Measurements from ENCODE around the gene TEAD4. TPM values are rescaled to one million over a fixed set of nuclear protein-coding genes. Genes with fewer than 3 reads are reported as not detected.

TEAD4 gene
- total and polyA plus RNA-seq, 2 experiments from 2014 or later: 68.1 to 145 TPM

GRCh38 chr12:3085341-3086139, 126.3 kb downstream of the TEAD4 start:
- Histone ChIP-seq H3K36me3 (ENCODE audit: insufficient read depth) (no peaks in the 10 kb centered on the region; the same call in 1 of the 2 replicates), H3K27ac (ENCODE audit: low read depth) (peak overlapping the region; percentile 45; the same call in 1 of the 2 replicates), H3K4me3 (no peak overlapping the region), H3F3A (replicated peaks; ENCODE audit: low read depth) (0 out of 2 replicates have a peak, but pooled peaks cover 9% of the 10 kb centered on the region), H3K4me1 (ENCODE audit: insufficient read depth) (peaks cover 19% of the 10 kb centered on the region), H3K27me3 (ENCODE audit: insufficient read depth) (no peaks in the 10 kb centered on the region), H3K9me2 (ENCODE audit: insufficient read depth) (no peaks in the 10 kb centered on the region), H3K4me2 (no peak overlapping the region), H3K79me2 (replicated peaks; ENCODE audit: insufficient read depth) (peaks cover 2% of the 10 kb centered on the region), H4K20me1 (replicated peaks; ENCODE audit: insufficient read depth) (peaks cover 3% of the 10 kb centered on the region; the same call in 1 of the 2 replicates), H2AFZ (no peak overlapping the region)
- H3K4me1 Mint-ChIP-seq: peaks cover 31% of the 10 kb centered on the region
- peaks cover 24% of the 10 kb centered on the region for H3K27me3 Mint-ChIP-seq (ENCODE audit: insufficient read depth, low read depth, poor library complexity)
- ATAC-seq (no peak), DNase-seq (ENCODE audit: low spot score) (no peak)
- H3K4me3 Mint-ChIP-seq: no peak overlapping the region; the same call in 2 of the 3 replicates
- H3K27ac Mint-ChIP-seq: no peak overlapping the region
- peaks cover 13% of the 10 kb centered on the region for H3K36me3 Mint-ChIP-seq (ENCODE audit: low read depth)
- peaks cover 3% of the 10 kb centered on the region; the same call in 2 of the 3 replicates for H3K9me3 Mint-ChIP-seq
- TF ChIP-seq CTCF (conservative IDR thresholded peaks at IDR 0.05; ENCODE audit: low read depth in 2 of 2): no peak
- TF ChIP-seq POLR2AphosphoS5 (IDR thresholded peaks at IDR 0.05; ENCODE audit: low read depth): no peak
- TF ChIP-seq ZNF114 (CRISPR knock-in tag; IDR thresholded peaks at IDR 0.05): no peak
- TF ChIP-seq REST (IDR thresholded peaks at IDR 0.05; ENCODE audit: unreplicated experiment): no peak
- TF ChIP-seq ZNF462 (CRISPR knock-in tag; IDR thresholded peaks at IDR 0.05): no peak
